WTC11 (cell line): ENCODE results near the gene SYTL1. TPM values are rescaled to one million over a fixed set of nuclear protein-coding genes. Genes with fewer than 3 reads are reported as not detected.

Source experiments
- ATAC-seq: fragments of 200-7000 bp; cut with Tn5 transposase; 2 replicates; pipeline ENCODE4 v1.10.0; 2021; ENCODE audit warnings: mild to moderate bottlenecking, moderate library complexity
- CTCF ChIA-PET: fragments of 300-600 bp; sonication (Branson Sonifier 250); formaldehyde crosslinking; loops from one replicate; lab custom pipeline; 2021; ENCODE audit warnings: antibody characterized with exemption; lab: Charles Lee
- POLR2A ChIA-PET: fragments of 350-600 bp; sonication (Branson Sonifier 250); formaldehyde crosslinking; loops from one replicate; lab custom pipeline; 2021; ENCODE audit warnings: antibody characterized with exemption; lab: Charles Lee
- DNase-seq: peaks from one replicate; pipeline ENCODE4 v3.0.0; 2021; ENCODE audit warnings: low spot score
- H3K27ac Mint-ChIP-seq: 2 replicates; pipeline ENCODE4 v1.8.0; 2021; ENCODE audit warnings: mixed read lengths
- H3K27me3 Mint-ChIP-seq: 2 replicates; pipeline ENCODE4 v1.8.0; 2021; ENCODE audit warnings: low read depth, mild to moderate bottlenecking, moderate library complexity, mixed read lengths
- H3K36me3 Mint-ChIP-seq: 2 replicates; pipeline ENCODE4 v1.8.0; 2021; ENCODE audit warnings: mixed read lengths
- H3K4me1 Mint-ChIP-seq: 2 replicates; pipeline ENCODE4 v1.8.0; 2022; ENCODE audit warnings: mixed read lengths
- H3K4me3 Mint-ChIP-seq: 2 replicates; pipeline ENCODE4 v1.8.0; 2021; ENCODE audit warnings: mild to moderate bottlenecking, moderate library complexity, mixed read lengths
- H3K9me3 Mint-ChIP-seq: 2 replicates; pipeline ENCODE4 v1.8.0; 2021; ENCODE audit warnings: mixed read lengths
- RORB ChIP-seq: fragments of 250-450 bp; sonication (Bioruptor Pico); IDR thresholded peaks from 2 replicates; pipeline ENCODE4 v1.9.0; 2021; ENCODE audit warnings: mild to moderate bottlenecking
- SMAD4 ChIP-seq: sonication (generic); formaldehyde crosslinking; IDR thresholded peaks from 2 replicates; pipeline ENCODE4 v1.8.0; 2022; ENCODE audit warnings: mild to moderate bottlenecking, missing genetic modification reagents
- TEAD1 ChIP-seq: sonication (generic); formaldehyde crosslinking; IDR thresholded peaks from 2 replicates; pipeline ENCODE4 v1.8.0; 2022; ENCODE audit warnings: mild to moderate bottlenecking, missing genetic modification reagents
- ZBTB21 ChIP-seq: sonication (generic); formaldehyde crosslinking; IDR thresholded peaks from 2 replicates; pipeline ENCODE4 v1.8.1; 2023; ENCODE audit warnings: mild to moderate bottlenecking, missing genetic modification reagents, borderline replicate concordance
- ZNF121 ChIP-seq: sonication (generic); formaldehyde crosslinking; IDR thresholded peaks from 2 replicates; pipeline ENCODE4 v1.8.0; 2023; ENCODE audit warnings: missing genetic modification reagents
- ZNF138 ChIP-seq: sonication (generic); formaldehyde crosslinking; conservative IDR thresholded peaks from 2 replicates; pipeline ENCODE4 v1.8.1; 2022; ENCODE audit warnings: mild to moderate bottlenecking, moderate library complexity, missing genetic modification reagents
- ZNF423 ChIP-seq: fragments of 250-450 bp; sonication (Bioruptor Pico); IDR thresholded peaks from 2 replicates; pipeline ENCODE4 v2.1.2; 2022; ENCODE audit warnings: mild to moderate bottlenecking, moderate library complexity
- total RNA-seq: library from RNA; stranded (reverse); gene quantifications from 3 replicates; pipeline ENCODE4 v1.2.3, GENCODE V29; 2021
- TF ChIP-seq, protein P1 (sequence below): sonication (generic); formaldehyde crosslinking; IDR thresholded peaks from 2 replicates; pipeline ENCODE4 v1.8.0; 2022; ENCODE audit warnings: mild to moderate bottlenecking, missing genetic modification reagents
- TF ChIP-seq, protein P2 (sequence below): sonication (generic); formaldehyde crosslinking; IDR thresholded peaks from 2 replicates; pipeline ENCODE4 v1.8.0; 2023; ENCODE audit warnings: missing genetic modification reagents
- TF ChIP-seq, protein P3 (sequence below): fragments of 250-450 bp; sonication (Bioruptor Pico); IDR thresholded peaks from 2 replicates; pipeline ENCODE4 v2.1.2; 2022; ENCODE audit warnings: mild to moderate bottlenecking, moderate library complexity
- TF ChIP-seq, protein P4 (sequence below): sonication (generic); formaldehyde crosslinking; IDR thresholded peaks from 2 replicates; pipeline ENCODE4 v1.8.0; 2022; ENCODE audit warnings: mild to moderate bottlenecking, missing genetic modification reagents
- TF ChIP-seq, protein P5 (sequence below): sonication (generic); formaldehyde crosslinking; IDR thresholded peaks from 2 replicates; pipeline ENCODE4 v1.8.1; 2023; ENCODE audit warnings: mild to moderate bottlenecking, missing genetic modification reagents, moderate library complexity
- TF ChIP-seq, protein P6 (sequence below): sonication (generic); formaldehyde crosslinking; IDR thresholded peaks from 2 replicates; pipeline ENCODE4 v1.8.0; 2023; ENCODE audit warnings: missing genetic modification reagents, mild to moderate bottlenecking, borderline replicate concordance
- TF ChIP-seq, protein P7 (sequence below): sonication (generic); formaldehyde crosslinking; IDR thresholded peaks from 2 replicates; pipeline ENCODE4 v1.8.1; 2023; ENCODE audit warnings: mild to moderate bottlenecking, missing genetic modification reagents, borderline replicate concordance
- TF ChIP-seq, protein P8 (sequence below): sonication (generic); formaldehyde crosslinking; IDR thresholded peaks from 2 replicates; pipeline ENCODE4 v1.8.1; 2022; ENCODE audit warnings: mild to moderate bottlenecking, moderate library complexity, missing genetic modification reagents

The SYTL1 gene
- total RNA-seq, 1 experiment from 2014 or later = 18.0 TPM

DNA sequence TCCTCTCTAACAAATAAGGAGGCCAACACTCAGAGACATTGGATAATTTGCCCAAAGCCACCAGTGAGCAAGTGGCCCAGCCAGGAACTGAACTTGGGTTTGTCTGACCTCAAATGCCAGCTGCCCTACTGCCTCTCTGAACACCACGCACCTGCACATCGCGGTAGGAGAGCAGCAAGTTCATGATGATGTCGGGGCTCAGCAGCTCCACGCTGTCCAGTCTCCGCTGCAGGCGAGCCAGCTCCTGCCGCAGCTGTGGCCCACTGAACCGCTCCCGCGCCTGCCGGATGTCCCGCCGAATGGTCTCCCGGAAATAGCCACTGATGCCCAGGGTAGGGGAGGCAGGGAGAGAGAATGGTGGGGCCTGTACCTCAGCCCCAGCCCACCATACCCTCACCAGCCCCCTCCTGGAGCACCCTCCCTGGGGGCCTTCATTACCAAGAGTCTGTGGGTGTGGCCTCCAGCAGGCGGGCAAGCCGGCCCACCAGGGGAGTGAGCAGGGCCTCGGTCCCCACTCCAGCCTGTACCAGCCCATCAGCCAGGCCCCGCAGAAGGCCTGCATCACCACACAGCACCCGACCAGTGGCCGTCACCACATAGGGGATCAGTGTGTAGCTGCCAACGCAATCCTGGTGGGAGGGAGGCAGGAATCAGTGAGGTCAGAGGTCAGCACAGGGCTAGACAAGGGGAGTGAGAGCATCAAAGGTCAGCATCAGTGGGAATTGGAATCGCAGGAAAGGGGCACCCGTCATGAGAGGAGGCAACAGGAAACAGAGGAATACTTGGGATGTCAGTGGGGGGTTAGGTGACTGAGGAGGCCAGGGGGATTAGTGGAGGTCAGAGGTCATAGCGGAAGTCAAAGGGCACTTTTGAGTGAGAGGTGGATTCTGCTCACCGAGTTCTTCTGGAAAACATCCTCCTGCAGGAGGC lies 22.2 kb downstream of the SYTL1 start:
- no peak for ATAC-seq
- Mint-ChIP-seq H3K4me1 (peaks cover 32% of the 10 kb centered on the region), H3K27ac (peak overlapping the region; percentile 71), H3K9me3 (no peaks in the 10 kb centered on the region), H3K27me3 (peaks cover 44% of the 10 kb centered on the region), H3K36me3 (no peaks in the 10 kb centered on the region), H3K4me3 (no peak overlapping the region)
- POLR2A ChIA-PET = interaction anchor here (4.1 kb wide), 1 partner anchor 13 kb away, joined by 29 read pairs; no protein-coding TSS in a partner anchor
- DNase-seq = no peak
- CTCF ChIA-PET = interaction anchor here (1.5 to 4.3 kb wide), 5 partner anchors 31 to 308 kb away, joined by 3 to 50 read pairs (median 20); partner anchors contain the start of gene IFI6
- TF ChIP-seq, protein P1, sequence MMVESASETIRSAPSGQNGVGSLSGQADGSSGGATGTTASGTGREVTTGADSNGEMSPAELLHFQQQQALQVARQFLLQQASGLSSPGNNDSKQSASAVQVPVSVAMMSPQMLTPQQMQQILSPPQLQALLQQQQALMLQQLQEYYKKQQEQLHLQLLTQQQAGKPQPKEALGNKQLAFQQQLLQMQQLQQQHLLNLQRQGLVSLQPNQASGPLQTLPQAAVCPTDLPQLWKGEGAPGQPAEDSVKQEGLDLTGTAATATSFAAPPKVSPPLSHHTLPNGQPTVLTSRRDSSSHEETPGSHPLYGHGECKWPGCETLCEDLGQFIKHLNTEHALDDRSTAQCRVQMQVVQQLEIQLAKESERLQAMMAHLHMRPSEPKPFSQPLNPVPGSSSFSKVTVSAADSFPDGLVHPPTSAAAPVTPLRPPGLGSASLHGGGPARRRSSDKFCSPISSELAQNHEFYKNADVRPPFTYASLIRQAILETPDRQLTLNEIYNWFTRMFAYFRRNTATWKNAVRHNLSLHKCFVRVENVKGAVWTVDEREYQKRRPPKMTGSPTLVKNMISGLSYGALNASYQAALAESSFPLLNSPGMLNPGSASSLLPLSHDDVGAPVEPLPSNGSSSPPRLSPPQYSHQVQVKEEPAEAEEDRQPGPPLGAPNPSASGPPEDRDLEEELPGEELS = 0 out of 2 replicates have a peak, but pooled peaks have one; percentile 20
- TF ChIP-seq TEAD1 (no peak), ZNF138 (CRISPR knock-in tag) (no peak)
- TF ChIP-seq, protein P2, sequence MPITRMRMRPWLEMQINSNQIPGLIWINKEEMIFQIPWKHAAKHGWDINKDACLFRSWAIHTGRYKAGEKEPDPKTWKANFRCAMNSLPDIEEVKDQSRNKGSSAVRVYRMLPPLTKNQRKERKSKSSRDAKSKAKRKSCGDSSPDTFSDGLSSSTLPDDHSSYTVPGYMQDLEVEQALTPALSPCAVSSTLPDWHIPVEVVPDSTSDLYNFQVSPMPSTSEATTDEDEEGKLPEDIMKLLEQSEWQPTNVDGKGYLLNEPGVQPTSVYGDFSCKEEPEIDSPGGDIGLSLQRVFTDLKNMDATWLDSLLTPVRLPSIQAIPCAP = no peak
- TF ChIP-seq, protein P3, sequence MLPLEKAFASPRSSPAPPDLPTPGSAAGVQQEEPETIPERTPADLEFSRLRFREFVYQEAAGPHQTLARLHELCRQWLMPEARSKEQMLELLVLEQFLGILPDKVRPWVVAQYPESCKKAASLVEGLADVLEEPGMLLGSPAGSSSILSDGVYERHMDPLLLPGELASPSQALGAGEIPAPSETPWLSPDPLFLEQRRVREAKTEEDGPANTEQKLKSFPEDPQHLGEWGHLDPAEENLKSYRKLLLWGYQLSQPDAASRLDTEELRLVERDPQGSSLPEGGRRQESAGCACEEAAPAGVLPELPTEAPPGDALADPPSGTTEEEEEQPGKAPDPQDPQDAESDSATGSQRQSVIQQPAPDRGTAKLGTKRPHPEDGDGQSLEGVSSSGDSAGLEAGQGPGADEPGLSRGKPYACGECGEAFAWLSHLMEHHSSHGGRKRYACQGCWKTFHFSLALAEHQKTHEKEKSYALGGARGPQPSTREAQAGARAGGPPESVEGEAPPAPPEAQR (CRISPR knock-in tag) = no peak

DNA sequence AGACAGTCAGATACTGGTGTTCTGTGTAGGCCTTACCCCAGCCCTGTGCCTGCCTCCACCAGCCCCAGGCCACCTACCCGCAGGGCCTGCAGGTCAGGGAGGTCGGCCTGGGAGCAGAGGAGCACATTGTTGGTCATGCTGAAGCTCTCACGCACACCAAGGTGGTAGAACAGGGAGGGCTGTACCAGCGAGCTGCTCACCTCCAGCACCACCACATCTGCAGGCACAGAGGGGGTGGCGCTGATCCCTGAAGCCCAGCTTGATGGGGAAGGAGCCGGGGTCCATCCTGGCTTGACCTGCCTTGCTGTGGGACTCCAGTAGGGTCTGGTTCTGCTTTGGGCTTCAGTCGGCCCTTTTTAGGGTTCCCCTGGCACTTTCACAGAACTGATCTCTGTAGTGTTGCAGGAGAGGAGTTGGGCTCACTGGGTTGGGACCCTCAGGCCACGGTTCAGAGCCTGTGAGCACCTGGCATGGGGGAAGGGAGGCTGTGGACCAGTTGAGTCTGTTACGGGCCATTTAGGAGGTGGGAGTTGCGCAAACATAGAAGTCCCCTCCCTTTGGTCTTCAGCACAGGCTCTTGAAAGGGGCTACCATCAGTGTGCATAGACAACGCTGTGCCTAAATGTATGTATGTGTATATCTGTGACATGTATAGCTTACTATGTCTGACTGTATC lies 23.0 kb downstream of the SYTL1 start:
- H3K9me3 Mint-ChIP-seq = no peaks in the 10 kb centered on the region
- POLR2A ChIA-PET = interaction anchor here (0.6 to 4.1 kb wide), 11 partner anchors 14 to 235 kb away, joined by 3 to 29 read pairs (median 4); partner anchors contain the start of genes CD164L2 and SYTL1
- no peaks in the 10 kb centered on the region for H3K36me3 Mint-ChIP-seq
- H3K27me3 Mint-ChIP-seq = peaks cover 39% of the 10 kb centered on the region
- no peak overlapping the region for H3K27ac Mint-ChIP-seq
- DNase-seq (no peak), ATAC-seq (no peak)
- H3K4me1 Mint-ChIP-seq = peaks cover 28% of the 10 kb centered on the region
- H3K4me3 Mint-ChIP-seq = peak overlapping the region; percentile 84; the same call in 1 of the 2 replicates
- CTCF ChIA-PET = interaction anchor here (0.8 to 8.7 kb wide), 26 partner anchors 11 to 320 kb away, joined by 3 to 258 read pairs (median 8); partner anchors contain the start of genes CD164L2, IFI6 and SYTL1
- TF ChIP-seq SMAD4 (CRISPR knock-in tag) (no peak), RORB (no peak), ZNF121 (CRISPR knock-in tag) (no peak), ZNF423 (CRISPR knock-in tag) (no peak), ZBTB21 (CRISPR knock-in tag) (no peak)
- TF ChIP-seq, protein P4, sequence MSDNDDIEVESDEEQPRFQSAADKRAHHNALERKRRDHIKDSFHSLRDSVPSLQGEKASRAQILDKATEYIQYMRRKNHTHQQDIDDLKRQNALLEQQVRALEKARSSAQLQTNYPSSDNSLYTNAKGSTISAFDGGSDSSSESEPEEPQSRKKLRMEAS = no peak
- TF ChIP-seq, protein P5, sequence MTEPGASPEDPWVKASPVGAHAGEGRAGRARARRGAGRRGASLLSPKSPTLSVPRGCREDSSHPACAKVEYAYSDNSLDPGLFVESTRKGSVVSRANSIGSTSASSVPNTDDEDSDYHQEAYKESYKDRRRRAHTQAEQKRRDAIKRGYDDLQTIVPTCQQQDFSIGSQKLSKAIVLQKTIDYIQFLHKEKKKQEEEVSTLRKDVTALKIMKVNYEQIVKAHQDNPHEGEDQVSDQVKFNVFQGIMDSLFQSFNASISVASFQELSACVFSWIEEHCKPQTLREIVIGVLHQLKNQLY = no peak
- TF ChIP-seq, protein P6, sequence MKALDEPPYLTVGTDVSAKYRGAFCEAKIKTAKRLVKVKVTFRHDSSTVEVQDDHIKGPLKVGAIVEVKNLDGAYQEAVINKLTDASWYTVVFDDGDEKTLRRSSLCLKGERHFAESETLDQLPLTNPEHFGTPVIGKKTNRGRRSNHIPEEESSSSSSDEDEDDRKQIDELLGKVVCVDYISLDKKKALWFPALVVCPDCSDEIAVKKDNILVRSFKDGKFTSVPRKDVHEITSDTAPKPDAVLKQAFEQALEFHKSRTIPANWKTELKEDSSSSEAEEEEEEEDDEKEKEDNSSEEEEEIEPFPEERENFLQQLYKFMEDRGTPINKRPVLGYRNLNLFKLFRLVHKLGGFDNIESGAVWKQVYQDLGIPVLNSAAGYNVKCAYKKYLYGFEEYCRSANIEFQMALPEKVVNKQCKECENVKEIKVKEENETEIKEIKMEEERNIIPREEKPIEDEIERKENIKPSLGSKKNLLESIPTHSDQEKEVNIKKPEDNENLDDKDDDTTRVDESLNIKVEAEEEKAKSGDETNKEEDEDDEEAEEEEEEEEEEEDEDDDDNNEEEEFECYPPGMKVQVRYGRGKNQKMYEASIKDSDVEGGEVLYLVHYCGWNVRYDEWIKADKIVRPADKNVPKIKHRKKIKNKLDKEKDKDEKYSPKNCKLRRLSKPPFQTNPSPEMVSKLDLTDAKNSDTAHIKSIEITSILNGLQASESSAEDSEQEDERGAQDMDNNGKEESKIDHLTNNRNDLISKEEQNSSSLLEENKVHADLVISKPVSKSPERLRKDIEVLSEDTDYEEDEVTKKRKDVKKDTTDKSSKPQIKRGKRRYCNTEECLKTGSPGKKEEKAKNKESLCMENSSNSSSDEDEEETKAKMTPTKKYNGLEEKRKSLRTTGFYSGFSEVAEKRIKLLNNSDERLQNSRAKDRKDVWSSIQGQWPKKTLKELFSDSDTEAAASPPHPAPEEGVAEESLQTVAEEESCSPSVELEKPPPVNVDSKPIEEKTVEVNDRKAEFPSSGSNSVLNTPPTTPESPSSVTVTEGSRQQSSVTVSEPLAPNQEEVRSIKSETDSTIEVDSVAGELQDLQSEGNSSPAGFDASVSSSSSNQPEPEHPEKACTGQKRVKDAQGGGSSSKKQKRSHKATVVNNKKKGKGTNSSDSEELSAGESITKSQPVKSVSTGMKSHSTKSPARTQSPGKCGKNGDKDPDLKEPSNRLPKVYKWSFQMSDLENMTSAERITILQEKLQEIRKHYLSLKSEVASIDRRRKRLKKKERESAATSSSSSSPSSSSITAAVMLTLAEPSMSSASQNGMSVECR (CRISPR knock-in tag) = no peak
- TF ChIP-seq, protein P7, sequence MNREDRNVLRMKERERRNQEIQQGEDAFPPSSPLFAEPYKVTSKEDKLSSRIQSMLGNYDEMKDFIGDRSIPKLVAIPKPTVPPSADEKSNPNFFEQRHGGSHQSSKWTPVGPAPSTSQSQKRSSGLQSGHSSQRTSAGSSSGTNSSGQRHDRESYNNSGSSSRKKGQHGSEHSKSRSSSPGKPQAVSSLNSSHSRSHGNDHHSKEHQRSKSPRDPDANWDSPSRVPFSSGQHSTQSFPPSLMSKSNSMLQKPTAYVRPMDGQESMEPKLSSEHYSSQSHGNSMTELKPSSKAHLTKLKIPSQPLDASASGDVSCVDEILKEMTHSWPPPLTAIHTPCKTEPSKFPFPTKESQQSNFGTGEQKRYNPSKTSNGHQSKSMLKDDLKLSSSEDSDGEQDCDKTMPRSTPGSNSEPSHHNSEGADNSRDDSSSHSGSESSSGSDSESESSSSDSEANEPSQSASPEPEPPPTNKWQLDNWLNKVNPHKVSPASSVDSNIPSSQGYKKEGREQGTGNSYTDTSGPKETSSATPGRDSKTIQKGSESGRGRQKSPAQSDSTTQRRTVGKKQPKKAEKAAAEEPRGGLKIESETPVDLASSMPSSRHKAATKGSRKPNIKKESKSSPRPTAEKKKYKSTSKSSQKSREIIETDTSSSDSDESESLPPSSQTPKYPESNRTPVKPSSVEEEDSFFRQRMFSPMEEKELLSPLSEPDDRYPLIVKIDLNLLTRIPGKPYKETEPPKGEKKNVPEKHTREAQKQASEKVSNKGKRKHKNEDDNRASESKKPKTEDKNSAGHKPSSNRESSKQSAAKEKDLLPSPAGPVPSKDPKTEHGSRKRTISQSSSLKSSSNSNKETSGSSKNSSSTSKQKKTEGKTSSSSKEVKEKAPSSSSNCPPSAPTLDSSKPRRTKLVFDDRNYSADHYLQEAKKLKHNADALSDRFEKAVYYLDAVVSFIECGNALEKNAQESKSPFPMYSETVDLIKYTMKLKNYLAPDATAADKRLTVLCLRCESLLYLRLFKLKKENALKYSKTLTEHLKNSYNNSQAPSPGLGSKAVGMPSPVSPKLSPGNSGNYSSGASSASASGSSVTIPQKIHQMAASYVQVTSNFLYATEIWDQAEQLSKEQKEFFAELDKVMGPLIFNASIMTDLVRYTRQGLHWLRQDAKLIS = no peak
- TF ChIP-seq, protein P8, sequence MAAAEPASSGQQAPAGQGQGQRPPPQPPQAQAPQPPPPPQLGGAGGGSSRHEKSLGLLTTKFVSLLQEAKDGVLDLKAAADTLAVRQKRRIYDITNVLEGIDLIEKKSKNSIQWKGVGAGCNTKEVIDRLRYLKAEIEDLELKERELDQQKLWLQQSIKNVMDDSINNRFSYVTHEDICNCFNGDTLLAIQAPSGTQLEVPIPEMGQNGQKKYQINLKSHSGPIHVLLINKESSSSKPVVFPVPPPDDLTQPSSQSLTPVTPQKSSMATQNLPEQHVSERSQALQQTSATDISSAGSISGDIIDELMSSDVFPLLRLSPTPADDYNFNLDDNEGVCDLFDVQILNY = no peak
